ENCODE measurements around the gene CFAP300.

- TF ChIP-seq EZH2 (IDR thresholded peaks at IDR 0.05; ENCODE audit: borderline replicate concordance, insufficient read depth, low read depth, low read length, poor library complexity, severe bottlenecking): no peak
- no peak for TF ChIP-seq CTCF (IDR thresholded peaks at IDR 0.05)
Measured at GRCh38 chr11:102108734-102109440, 61.6 kb downstream of the CFAP300 start.

Data from B cell (primary cell).